Measurements from ENCODE around the gene DSN1. TPM values are rescaled to one million over a fixed set of nuclear protein-coding genes. Genes with fewer than 3 reads are reported as not detected.

DSN1 gene
- total RNA-seq, 1 donor from 2014 or later = 24.1 TPM

DNA sequence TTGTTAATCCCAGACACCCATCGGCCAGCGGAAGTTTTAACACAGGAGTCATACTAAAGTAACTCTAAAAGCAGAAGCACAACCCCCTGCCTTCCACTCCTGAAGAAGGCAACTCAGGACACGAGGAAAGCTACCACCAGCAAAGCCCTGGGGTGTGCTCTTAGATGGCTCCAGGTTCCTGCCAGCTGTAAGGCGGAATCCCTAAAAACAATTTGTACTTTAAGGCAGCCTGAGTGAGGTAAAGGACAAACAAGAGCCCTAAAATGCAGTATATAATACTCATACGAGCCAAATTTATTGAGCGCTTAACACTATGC is 36.4 kb downstream of the DSN1 start:
- Mint-ChIP-seq H3K36me3 (no peaks in the 10 kb centered on the region), H3K4me1 (ENCODE audit: unreplicated experiment) (peaks cover 15% of the 10 kb centered on the region), H3K4me3 (no peak overlapping the region), H3K27me3 (no peaks in the 10 kb centered on the region), H3K27ac (peak overlapping the region; percentile 48), H3K9me3 (no peaks in the 10 kb centered on the region)
- no peak for DNase-seq (ENCODE audit: extremely low spot score, unreplicated experiment)
- TF ChIP-seq, protein P1, sequence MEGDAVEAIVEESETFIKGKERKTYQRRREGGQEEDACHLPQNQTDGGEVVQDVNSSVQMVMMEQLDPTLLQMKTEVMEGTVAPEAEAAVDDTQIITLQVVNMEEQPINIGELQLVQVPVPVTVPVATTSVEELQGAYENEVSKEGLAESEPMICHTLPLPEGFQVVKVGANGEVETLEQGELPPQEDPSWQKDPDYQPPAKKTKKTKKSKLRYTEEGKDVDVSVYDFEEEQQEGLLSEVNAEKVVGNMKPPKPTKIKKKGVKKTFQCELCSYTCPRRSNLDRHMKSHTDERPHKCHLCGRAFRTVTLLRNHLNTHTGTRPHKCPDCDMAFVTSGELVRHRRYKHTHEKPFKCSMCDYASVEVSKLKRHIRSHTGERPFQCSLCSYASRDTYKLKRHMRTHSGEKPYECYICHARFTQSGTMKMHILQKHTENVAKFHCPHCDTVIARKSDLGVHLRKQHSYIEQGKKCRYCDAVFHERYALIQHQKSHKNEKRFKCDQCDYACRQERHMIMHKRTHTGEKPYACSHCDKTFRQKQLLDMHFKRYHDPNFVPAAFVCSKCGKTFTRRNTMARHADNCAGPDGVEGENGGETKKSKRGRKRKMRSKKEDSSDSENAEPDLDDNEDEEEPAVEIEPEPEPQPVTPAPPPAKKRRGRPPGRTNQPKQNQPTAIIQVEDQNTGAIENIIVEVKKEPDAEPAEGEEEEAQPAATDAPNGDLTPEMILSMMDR (conservative IDR thresholded peaks at IDR 0.05) = no peak

DNA sequence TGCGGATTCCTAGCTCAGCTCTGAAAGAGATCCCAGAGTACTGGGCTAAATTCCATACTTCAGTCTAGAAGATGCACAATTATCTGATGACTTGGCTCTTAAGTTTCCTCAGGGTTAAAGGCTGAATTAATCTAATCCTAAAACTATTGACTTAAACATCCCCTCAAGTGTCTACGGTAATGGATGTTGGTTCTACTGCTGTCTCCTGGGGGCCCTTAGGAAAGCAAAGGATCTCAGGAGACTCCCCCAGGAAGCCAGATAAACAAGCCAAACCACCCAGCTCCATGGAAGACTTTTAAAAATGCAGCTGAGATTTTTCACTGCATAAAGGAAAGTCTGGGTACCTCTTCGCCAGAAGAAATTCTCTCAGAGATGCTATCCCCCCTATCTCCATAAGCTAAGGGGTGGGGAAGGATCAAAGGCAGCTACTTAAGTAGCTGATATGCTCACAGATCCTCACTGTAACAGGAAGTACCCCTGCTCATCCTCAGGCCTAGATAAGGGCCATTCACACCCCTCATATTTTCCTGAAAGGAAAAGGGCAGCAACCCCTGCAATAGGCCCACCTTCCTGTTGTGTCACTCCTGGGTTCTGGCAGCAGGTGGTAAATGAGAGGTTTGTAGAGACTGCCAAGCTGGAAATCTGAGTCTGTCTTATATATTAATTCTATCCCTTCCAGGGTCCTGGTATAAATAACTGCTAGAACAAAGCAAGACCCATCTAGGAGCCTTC is 36.9 kb downstream of the DSN1 start:
- Mint-ChIP-seq H3K27ac (peak overlapping the region; percentile 48), H3K36me3 (no peaks in the 10 kb centered on the region), H3K4me3 (no peak overlapping the region), H3K9me3 (no peaks in the 10 kb centered on the region), H3K4me1 (ENCODE audit: unreplicated experiment) (peaks cover 15% of the 10 kb centered on the region), H3K27me3 (no peaks in the 10 kb centered on the region)
- TF ChIP-seq, protein P1 (conservative IDR thresholded peaks at IDR 0.05) = no peak
- DNase-seq (ENCODE audit: extremely low spot score, unreplicated experiment) = no peak

DNA sequence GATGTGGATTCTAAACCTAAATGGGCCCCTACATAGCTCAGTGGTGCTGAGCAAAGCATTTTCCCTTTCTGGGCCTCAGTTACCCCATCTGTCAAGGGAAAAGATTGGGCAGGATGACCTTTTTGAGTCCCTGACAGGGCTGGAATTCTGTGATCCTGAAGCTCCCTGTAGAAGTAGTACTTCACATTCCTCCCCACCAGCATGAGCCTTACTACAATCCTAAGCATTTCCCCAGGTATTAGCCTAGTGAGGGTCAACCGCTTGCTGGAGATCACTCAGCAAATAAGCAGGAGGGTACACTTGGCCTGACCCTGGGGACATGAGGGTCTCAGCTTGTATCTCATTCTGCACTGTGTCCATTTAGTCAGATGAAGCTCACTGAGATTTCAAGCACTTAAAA is 41.1 kb downstream of the DSN1 start:
- H3K9me3 Mint-ChIP-seq = no peaks in the 10 kb centered on the region
- H3K27ac Mint-ChIP-seq = no peak overlapping the region
- TF ChIP-seq, protein P1 (conservative IDR thresholded peaks at IDR 0.05) = no peak
- peaks cover 11% of the 10 kb centered on the region for H3K4me1 Mint-ChIP-seq (ENCODE audit: unreplicated experiment)
- no peaks in the 10 kb centered on the region for H3K27me3 Mint-ChIP-seq
- DNase-seq (ENCODE audit: extremely low spot score, unreplicated experiment) = no peak
- H3K36me3 Mint-ChIP-seq = peaks cover 4% of the 10 kb centered on the region
- no peak overlapping the region for H3K4me3 Mint-ChIP-seq

DNA sequence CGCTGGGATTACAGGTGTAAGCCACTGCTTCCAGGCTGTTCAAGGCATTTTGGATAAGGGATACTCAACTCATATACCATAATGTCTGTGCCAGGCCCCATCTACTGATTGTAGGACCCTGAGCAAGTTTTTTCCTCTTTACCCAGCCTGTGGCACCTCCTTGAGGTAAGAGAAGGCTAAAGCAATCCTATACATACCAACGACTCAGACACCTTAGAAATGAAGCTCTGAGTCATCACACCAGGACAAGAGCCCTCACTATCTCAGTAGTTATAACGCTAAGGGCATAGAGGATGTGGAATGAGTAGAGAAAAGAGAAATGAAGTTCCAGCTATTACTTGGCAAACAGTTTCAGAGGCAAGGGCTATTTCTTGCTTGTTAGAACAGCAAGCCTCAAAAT is 44.6 kb downstream of the DSN1 start:
- Mint-ChIP-seq H3K4me3 (no peak overlapping the region), H3K27me3 (no peaks in the 10 kb centered on the region), H3K27ac (no peak overlapping the region), H3K36me3 (peaks cover 6% of the 10 kb centered on the region), H3K9me3 (no peaks in the 10 kb centered on the region), H3K4me1 (ENCODE audit: unreplicated experiment) (no peaks in the 10 kb centered on the region)
- TF ChIP-seq, protein P1 (conservative IDR thresholded peaks at IDR 0.05) = peak; percentile 26
- DNase-seq (ENCODE audit: extremely low spot score, unreplicated experiment) = no peak

DNA sequence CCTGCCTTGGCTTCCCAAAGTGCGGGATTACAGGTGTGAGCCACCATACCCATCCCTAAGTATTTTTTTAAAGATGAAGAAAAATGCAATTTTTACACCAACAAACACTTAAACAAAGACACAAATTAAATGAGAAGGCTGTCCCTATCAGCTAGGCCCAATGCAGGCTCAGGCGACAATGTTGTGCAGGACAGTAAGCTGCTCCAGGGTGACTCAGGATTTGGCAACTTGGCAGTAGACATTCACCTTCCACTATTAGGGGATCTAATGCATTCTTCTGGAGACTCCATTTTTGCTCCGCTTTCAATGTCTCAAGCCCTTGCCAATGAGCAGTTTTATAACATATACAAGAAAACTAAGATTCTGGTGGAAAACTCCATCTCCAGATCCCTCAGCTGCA is 47.4 kb downstream of the DSN1 start:
- no peaks in the 10 kb centered on the region for H3K4me1 Mint-ChIP-seq (ENCODE audit: unreplicated experiment)
- H3K4me3 Mint-ChIP-seq = no peak overlapping the region
- H3K36me3 Mint-ChIP-seq = peaks cover 10% of the 10 kb centered on the region

More for the DNA sequence above, 47.4 kb downstream of the DSN1 start:
- H3K27me3 Mint-ChIP-seq = no peaks in the 10 kb centered on the region
- TF ChIP-seq, protein P1 (conservative IDR thresholded peaks at IDR 0.05) = no peak
- H3K9me3 Mint-ChIP-seq = no peaks in the 10 kb centered on the region
- no peak overlapping the region for H3K27ac Mint-ChIP-seq
- no peak for DNase-seq (ENCODE audit: extremely low spot score, unreplicated experiment)

All from type B pancreatic cell (in vitro differentiated cells).